HepG2 (cell line): ENCODE measurements around the gene SLC38A3. TPM values are rescaled to one million over a fixed set of nuclear protein-coding genes. Genes with fewer than 3 reads are reported as not detected.

ENCODE experiments used
- ATF1 ChIP-seq: IDR thresholded peaks from 2 replicates; pipeline ENCODE4 v1.6.1; 2016; ENCODE audit warnings: mild to moderate bottlenecking, control low read depth
- HNF4A ChIP-seq: sonication (generic); formaldehyde crosslinking; IDR thresholded peaks from 2 replicates; pipeline ENCODE4 v1.4.0; 2020; ENCODE audit warnings: missing genetic modification reagents
- KLF12 ChIP-seq: sonication (generic); formaldehyde crosslinking; IDR thresholded peaks from 2 replicates; pipeline ENCODE4 v1.4.0; 2020; ENCODE audit warnings: missing genetic modification reagents, borderline replicate concordance
- RARA ChIP-seq: IDR thresholded peaks from 2 replicates; pipeline ENCODE4 v1.6.1; 2016; ENCODE audit warnings: missing genetic modification reagents, missing compliant biosample characterization
- SCMH1 ChIP-seq: sonication (generic); formaldehyde crosslinking; IDR thresholded peaks from 2 replicates; pipeline ENCODE4 v1.9.0; 2021; ENCODE audit warnings: missing genetic modification reagents, mild to moderate bottlenecking, borderline replicate concordance
- polyA plus RNA-seq, 8 experiments: library from polyadenylated mRNA; depleted of rRNA in 3 of 8; stranded (reverse) in 7 of 8; unstranded in 1 of 8; fragments of >200 nt; fragmentation: Illumina TruSeq in 4 of 8; extraction: Trizol in 4 of 8; gene quantifications; 2 replicates each; pipeline versions ENCODE4 v1.2.1 to v1.2.3, GENCODE V29; 2011 to 2016; ENCODE audit warnings: low read depth in 4 of 8, missing spikeins in 1 of 8, mixed read lengths in 1 of 8; ENCODE audit not compliant: insufficient read depth in 1 of 8
- total RNA-seq, 5 experiments: library from RNA; depleted of rRNA; stranded (reverse); fragments of >200 nt; fragmentation: Illumina TruSeq; extraction: Trizol; gene quantifications; 2 replicates each; pipeline ENCODE4 v1.2.3, GENCODE V29; 2016; ENCODE audit warnings: low read depth in 1 of 5
- TF ChIP-seq, protein P1 (sequence below): conservative IDR thresholded peaks from 2 replicates; pipeline ENCODE4 v1.6.1; 2018; ENCODE audit warnings: missing genetic modification reagents
- TF ChIP-seq, protein P2 (sequence below): sonication (generic); formaldehyde crosslinking; IDR thresholded peaks from 2 replicates; pipeline ENCODE4 v1.8.0; 2022; ENCODE audit warnings: missing genetic modification reagents, mild to moderate bottlenecking, moderate library complexity, borderline replicate concordance
- TF ChIP-seq, protein P3 (sequence below): sonication (generic); formaldehyde crosslinking; IDR thresholded peaks from 2 replicates; pipeline ENCODE4 v1.9.0; 2021; ENCODE audit warnings: missing genetic modification reagents, borderline replicate concordance
- TF ChIP-seq, protein P4 (sequence below): IDR thresholded peaks from 2 replicates; pipeline ENCODE4 v1.6.1; 2018; ENCODE audit warnings: missing genetic modification reagents
- TF ChIP-seq, protein P5 (sequence below): sonication (generic); formaldehyde crosslinking; IDR thresholded peaks from 2 replicates; pipeline ENCODE4 v1.8.1; 2023; ENCODE audit warnings: mild to moderate bottlenecking, inconsistent platforms, moderate library complexity, missing genetic modification reagents, borderline replicate concordance
- TF ChIP-seq, protein P6 (sequence below): sonication (generic); formaldehyde crosslinking; IDR thresholded peaks from 2 replicates; pipeline ENCODE4 v1.5.1; 2020; ENCODE audit warnings: mild to moderate bottlenecking, missing genetic modification reagents

Gene SLC38A3
- total and polyA plus RNA-seq, 2 of the 13 experiments (the other 11 are each of a cell fraction or from before 2014, with no cell fraction given) = 29.8 to 164 TPM

DNA sequence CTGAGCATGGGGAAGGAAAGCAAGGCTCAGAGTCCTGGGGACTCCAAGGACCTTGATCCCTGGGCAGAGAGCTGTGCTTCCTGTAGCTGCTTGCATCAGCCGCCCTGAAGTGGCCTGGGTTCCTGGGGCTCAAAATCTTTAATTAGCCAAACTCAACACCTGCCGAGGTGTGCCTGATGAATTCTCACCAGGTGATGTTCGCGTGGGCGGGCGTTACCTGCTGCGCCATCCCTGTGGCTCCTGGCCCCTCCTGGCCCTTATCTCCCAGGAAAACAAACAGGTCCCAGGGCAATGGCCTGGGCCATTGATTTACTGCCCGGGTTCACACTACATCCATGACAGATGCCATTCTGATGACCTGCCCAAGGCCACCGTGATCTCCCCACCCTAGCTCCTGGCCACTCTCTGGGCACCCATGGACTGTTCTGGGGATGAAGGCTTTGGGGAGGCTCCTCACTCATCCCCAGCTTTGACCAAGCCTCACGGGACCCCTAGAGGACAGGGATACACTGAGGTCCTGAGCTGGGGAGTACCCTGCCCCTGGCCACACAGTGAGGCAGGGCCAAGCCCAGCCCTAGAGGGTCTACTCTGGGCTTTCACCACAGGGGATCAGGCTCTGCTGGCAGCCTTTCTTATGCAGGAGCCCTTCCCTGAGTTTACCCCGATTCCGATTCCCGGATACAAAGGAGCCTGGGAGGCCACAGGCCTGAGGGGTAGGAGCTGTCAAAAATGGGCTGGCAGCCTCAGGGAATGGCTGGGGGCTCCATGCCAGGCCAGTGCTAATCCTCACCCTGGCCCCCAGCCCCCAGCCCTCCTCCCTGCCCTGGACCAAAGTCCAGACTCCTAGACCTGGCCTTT, 5.7 kb downstream of the SLC38A3 start (continued):
- TF ChIP-seq, protein P1, sequence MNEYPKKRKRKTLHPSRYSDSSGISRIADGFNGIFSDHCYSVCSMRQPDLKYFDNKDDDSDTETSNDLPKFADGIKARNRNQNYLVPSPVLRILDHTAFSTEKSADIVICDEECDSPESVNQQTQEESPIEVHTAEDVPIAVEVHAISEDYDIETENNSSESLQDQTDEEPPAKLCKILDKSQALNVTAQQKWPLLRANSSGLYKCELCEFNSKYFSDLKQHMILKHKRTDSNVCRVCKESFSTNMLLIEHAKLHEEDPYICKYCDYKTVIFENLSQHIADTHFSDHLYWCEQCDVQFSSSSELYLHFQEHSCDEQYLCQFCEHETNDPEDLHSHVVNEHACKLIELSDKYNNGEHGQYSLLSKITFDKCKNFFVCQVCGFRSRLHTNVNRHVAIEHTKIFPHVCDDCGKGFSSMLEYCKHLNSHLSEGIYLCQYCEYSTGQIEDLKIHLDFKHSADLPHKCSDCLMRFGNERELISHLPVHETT = 0 out of 2 replicates have a peak, but pooled peaks have one; percentile 31
- TF ChIP-seq ATF1 (CRISPR knock-in tag) = no peak
- TF ChIP-seq, protein P2, sequence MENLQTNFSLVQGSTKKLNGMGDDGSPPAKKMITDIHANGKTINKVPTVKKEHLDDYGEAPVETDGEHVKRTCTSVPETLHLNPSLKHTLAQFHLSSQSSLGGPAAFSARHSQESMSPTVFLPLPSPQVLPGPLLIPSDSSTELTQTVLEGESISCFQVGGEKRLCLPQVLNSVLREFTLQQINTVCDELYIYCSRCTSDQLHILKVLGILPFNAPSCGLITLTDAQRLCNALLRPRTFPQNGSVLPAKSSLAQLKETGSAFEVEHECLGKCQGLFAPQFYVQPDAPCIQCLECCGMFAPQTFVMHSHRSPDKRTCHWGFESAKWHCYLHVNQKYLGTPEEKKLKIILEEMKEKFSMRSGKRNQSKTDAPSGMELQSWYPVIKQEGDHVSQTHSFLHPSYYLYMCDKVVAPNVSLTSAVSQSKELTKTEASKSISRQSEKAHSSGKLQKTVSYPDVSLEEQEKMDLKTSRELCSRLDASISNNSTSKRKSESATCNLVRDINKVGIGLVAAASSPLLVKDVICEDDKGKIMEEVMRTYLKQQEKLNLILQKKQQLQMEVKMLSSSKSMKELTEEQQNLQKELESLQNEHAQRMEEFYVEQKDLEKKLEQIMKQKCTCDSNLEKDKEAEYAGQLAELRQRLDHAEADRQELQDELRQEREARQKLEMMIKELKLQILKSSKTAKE = peak; percentile 80
- TF ChIP-seq, protein P3, sequence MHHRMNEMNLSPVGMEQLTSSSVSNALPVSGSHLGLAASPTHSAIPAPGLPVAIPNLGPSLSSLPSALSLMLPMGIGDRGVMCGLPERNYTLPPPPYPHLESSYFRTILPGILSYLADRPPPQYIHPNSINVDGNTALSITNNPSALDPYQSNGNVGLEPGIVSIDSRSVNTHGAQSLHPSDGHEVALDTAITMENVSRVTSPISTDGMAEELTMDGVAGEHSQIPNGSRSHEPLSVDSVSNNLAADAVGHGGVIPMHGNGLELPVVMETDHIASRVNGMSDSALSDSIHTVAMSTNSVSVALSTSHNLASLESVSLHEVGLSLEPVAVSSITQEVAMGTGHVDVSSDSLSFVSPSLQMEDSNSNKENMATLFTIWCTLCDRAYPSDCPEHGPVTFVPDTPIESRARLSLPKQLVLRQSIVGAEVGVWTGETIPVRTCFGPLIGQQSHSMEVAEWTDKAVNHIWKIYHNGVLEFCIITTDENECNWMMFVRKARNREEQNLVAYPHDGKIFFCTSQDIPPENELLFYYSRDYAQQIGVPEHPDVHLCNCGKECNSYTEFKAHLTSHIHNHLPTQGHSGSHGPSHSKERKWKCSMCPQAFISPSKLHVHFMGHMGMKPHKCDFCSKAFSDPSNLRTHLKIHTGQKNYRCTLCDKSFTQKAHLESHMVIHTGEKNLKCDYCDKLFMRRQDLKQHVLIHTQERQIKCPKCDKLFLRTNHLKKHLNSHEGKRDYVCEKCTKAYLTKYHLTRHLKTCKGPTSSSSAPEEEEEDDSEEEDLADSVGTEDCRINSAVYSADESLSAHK = no peak
- TF ChIP-seq HNF4A (CRISPR knock-in tag) = peak; percentile 92
- TF ChIP-seq KLF12 (CRISPR knock-in tag) = 0 out of 2 replicates have a peak, but pooled peaks have one; percentile 32
- TF ChIP-seq, protein P4, sequence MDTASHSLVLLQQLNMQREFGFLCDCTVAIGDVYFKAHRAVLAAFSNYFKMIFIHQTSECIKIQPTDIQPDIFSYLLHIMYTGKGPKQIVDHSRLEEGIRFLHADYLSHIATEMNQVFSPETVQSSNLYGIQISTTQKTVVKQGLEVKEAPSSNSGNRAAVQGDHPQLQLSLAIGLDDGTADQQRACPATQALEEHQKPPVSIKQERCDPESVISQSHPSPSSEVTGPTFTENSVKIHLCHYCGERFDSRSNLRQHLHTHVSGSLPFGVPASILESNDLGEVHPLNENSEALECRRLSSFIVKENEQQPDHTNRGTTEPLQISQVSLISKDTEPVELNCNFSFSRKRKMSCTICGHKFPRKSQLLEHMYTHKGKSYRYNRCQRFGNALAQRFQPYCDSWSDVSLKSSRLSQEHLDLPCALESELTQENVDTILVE (CRISPR knock-in tag) = no peak
- TF ChIP-seq RARA = peak; percentile 90
- TF ChIP-seq, protein P5, sequence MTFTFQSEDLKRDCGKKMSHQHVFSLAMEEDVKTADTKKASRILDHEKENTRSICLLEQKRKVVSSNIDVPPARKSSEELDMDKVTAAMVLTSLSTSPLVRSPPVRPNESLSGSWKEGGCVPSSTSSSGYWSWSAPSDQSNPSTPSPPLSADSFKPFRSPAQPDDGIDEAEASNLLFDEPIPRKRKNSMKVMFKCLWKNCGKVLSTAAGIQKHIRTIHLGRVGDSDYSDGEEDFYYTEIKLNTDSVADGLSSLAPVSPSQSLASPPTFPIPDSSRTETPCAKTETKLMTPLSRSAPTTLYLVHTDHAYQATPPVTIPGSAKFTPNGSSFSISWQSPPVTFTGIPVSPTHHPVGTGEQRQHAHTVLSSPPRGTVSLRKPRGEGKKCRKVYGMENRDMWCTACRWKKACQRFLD (CRISPR knock-in tag) = peak; percentile 62; the same call in 1 of the 2 replicates
- TF ChIP-seq, protein P6, sequence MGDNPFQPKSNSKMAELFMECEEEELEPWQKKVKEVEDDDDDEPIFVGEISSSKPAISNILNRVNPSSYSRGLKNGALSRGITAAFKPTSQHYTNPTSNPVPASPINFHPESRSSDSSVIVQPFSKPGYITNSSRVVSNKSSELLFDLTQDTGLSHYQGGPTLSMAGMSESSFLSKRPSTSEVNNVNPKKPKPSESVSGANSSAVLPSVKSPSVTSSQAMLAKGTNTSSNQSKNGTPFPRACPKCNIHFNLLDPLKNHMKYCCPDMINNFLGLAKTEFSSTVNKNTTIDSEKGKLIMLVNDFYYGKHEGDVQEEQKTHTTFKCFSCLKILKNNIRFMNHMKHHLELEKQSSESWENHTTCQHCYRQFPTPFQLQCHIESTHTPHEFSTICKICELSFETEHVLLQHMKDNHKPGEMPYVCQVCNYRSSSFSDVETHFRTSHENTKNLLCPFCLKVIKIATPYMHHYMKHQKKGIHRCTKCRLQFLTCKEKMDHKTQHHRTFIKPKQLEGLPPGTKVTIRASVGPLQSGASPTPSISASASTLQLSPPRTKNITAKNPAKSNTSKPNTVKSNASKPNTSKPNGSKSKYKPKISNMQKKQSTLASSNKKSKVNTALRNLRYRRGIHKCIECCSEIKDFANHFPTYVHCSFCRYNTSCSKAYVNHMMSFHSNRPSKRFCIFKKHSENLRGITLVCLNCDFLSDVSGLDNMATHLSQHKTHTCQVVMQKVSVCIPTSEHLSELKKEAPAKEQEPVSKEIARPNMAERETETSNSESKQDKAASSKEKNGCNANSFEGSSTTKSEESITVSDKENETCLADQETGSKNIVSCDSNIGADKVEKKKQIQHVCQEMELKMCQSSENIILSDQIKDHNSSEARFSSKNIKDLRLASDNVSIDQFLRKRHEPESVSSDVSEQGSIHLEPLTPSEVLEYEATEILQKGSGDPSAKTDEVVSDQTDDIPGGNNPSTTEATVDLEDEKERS (CRISPR knock-in tag) = no peak
- TF ChIP-seq SCMH1 (CRISPR knock-in tag) = no peak
